ENCODE results near the gene UXT. TPM values are rescaled to one million over a fixed set of nuclear protein-coding genes. Genes with fewer than 3 reads are reported as not detected.

The UXT gene
- total and polyA plus RNA-seq, 9 of the 15 experiments (the other 6 are each of a cell fraction or from before 2014, with no cell fraction given) = 141 to 300 (median 204) TPM

DNA sequence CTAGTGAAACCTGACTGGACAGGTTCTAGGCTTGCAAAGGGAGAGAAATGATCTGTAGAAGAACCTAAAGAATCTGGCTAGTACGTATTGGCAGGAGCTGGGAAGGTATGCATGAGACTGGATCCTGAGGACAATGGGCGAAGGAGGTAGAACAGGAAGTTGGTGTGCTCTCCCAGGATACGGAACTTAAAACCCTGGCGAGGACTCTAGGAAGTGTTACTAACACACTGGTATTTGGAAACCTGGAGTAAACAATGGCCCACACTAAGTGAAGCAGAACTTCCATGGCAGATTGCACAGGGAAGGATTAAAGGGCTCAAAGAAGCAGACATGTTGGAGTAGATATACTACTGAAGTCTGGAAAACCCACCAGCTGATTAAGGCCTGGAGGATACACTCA lies 48.5 kb downstream of the UXT start (continued):
- TF ChIP-seq GABPA (tag; conservative IDR thresholded peaks at IDR 0.05; ENCODE audit: low read depth) = no peak
- TF ChIP-seq TCF3 (CRISPR knock-in tag; IDR thresholded peaks at IDR 0.05) = no peak
- no peak for TF ChIP-seq PHTF2 (CRISPR knock-in tag; IDR thresholded peaks at IDR 0.05)
- no peak for TF ChIP-seq KLF6 (CRISPR knock-in tag; IDR thresholded peaks at IDR 0.05; ENCODE audit: borderline replicate concordance)
- TF ChIP-seq AFF1 (IDR thresholded peaks at IDR 0.05; ENCODE audit: low read depth in 1 of 2, partially characterized antibody in 2 of 2) = no peak
- TF ChIP-seq ZNF24 (IDR thresholded peaks at IDR 0.05) = no peak
- TF ChIP-seq POLR3A (IDR thresholded peaks at IDR 0.05; ENCODE audit: borderline replicate concordance, extremely low read depth, insufficient read depth, insufficient read length) = no peak
- TF ChIP-seq LARP7 (IDR thresholded peaks at IDR 0.05) = no peak
